NCI-H1417 treated with DMSO at 0.1 percent for 48 hours (cell line): ENCODE measurements around the gene ANO7.

Source experiments
- DNase-seq: peaks from one replicate; lab custom pipeline; 2025; lab: John Stamatoyannopoulos, UW

The ANO7 gene

GRCh38 chr2:241274127-241274526 is 85.7 kb downstream of the ANO7 start:
- no peak for DNase-seq
